ENCODE results near the gene HEXIM2.
A peak's percentile ranks its signal among the peaks of the same experiment; 100 is the strongest.

Gene HEXIM2

DNA sequence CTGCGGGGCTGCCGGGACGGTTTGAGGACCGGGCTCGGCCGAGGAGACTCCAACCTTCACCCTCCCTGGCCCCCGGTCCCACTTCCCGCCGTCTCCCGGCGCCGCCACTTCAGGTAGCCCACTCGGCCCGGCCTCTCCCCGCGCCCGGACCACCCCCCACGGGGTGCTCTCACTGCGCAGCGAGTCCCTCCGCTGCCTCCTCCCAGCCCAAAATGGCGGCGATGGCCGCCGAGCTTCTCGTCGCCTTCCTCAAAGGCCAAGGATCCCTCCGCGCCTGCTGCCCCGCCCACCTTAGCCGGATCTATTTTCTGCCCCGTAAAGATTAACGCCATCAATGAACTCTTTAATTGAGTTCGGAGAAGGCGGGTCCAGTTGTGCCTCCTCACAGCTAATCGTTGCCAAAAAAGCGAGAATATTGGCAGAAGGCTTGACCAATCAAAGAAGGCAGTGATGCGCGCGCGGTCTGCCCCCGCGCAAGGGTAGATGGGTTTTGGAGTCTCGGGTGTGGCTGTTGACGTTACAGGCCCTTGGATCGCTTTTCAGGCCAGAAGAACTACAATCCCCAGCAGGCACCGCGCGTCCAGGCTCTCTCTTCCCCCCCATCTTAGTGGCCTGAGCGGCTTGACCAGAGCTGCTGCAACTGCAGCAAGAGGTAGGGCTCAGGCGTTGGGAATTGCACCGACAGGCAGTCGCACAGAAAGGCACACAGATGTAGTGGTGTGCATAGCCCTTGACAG lies at the start of gene HEXIM2 (continued):
- TF ChIP-seq, protein P1, sequence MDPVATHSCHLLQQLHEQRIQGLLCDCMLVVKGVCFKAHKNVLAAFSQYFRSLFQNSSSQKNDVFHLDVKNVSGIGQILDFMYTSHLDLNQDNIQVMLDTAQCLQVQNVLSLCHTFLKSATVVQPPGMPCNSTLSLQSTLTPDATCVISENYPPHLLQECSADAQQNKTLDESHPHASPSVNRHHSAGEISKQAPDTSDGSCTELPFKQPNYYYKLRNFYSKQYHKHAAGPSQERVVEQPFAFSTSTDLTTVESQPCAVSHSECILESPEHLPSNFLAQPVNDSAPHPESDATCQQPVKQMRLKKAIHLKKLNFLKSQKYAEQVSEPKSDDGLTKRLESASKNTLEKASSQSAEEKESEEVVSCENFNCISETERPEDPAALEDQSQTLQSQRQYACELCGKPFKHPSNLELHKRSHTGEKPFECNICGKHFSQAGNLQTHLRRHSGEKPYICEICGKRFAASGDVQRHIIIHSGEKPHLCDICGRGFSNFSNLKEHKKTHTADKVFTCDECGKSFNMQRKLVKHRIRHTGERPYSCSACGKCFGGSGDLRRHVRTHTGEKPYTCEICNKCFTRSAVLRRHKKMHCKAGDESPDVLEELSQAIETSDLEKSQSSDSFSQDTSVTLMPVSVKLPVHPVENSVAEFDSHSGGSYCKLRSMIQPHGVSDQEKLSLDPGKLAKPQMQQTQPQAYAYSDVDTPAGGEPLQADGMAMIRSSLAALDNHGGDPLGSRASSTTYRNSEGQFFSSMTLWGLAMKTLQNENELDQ (tag by site-specific recombination; IDR thresholded peaks at IDR 0.05; ENCODE audit: low read depth), result no peak
- TF ChIP-seq HOXC10 (CRISPR knock-in tag; IDR thresholded peaks at IDR 0.05) (no peak), ZNF391 (tag by site-specific recombination; IDR thresholded peaks at IDR 0.05; ENCODE audit: borderline replicate concordance, low read depth) (peak; percentile 96; the same call in 1 of the 2 replicates), ZNF843 (tag by site-specific recombination; IDR thresholded peaks at IDR 0.05) (peak; percentile 47; the same call in 1 of the 2 replicates), ZBTB48 (tag by site-specific recombination; IDR thresholded peaks at IDR 0.05) (no peak), ZNF530 (tag by site-specific recombination; IDR thresholded peaks at IDR 0.05; ENCODE audit: low read depth) (no peak), ZNF350 (tag by site-specific recombination; IDR thresholded peaks at IDR 0.05) (no peak), OVOL3 (tag by site-specific recombination; IDR thresholded peaks at IDR 0.05) (no peak), EGR2 (tag by site-specific recombination; IDR thresholded peaks at IDR 0.05; ENCODE audit: low read depth) (peak; percentile 43; the same call in 1 of the 2 replicates), ZNF549 (tag by site-specific recombination; IDR thresholded peaks at IDR 0.05) (no peak), SETDB1 (IDR thresholded peaks at IDR 0.05; ENCODE audit: insufficient read length, low read length) (no peak), ZNF768 (tag by site-specific recombination; IDR thresholded peaks at IDR 0.05) (no peak; the same call in 1 of the 2 replicates), ZNF529 (tag by site-specific recombination; IDR thresholded peaks at IDR 0.05; ENCODE audit: insufficient replicate concordance) (no peak), ZNF707 (tag by site-specific recombination; IDR thresholded peaks at IDR 0.05) (no peak), ZNF19 (tag by site-specific recombination; IDR thresholded peaks at IDR 0.05; ENCODE audit: low read depth) (no peak), ZNF2 (tag by site-specific recombination; IDR thresholded peaks at IDR 0.05) (peak; percentile 94), ZNF510 (tag by site-specific recombination; IDR thresholded peaks at IDR 0.05; ENCODE audit: insufficient replicate concordance) (no peak), SCRT2 (tag by site-specific recombination; IDR thresholded peaks at IDR 0.05) (no peak), IKZF3 (tag by site-specific recombination; IDR thresholded peaks at IDR 0.05) (no peak), BCL11B (tag by site-specific recombination; IDR thresholded peaks at IDR 0.05; ENCODE audit: low read depth) (peak; percentile 82; the same call in 1 of the 2 replicates), ZNF433 (tag by site-specific recombination; IDR thresholded peaks at IDR 0.05; ENCODE audit: low read depth) (no peak), KLF1 (tag by site-specific recombination; IDR thresholded peaks at IDR 0.05) (peak; percentile 64; the same call in 1 of the 2 replicates), MEIS1 (CRISPR knock-in tag; IDR thresholded peaks at IDR 0.05; ENCODE audit: borderline replicate concordance) (no peak)
- TF ChIP-seq, protein P2, sequence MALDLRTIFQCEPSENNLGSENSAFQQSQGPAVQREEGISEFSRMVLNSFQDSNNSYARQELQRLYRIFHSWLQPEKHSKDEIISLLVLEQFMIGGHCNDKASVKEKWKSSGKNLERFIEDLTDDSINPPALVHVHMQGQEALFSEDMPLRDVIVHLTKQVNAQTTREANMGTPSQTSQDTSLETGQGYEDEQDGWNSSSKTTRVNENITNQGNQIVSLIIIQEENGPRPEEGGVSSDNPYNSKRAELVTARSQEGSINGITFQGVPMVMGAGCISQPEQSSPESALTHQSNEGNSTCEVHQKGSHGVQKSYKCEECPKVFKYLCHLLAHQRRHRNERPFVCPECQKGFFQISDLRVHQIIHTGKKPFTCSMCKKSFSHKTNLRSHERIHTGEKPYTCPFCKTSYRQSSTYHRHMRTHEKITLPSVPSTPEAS (tag by site-specific recombination; IDR thresholded peaks at IDR 0.05), result peak; percentile 57; the same call in 1 of the 2 replicates
- TF ChIP-seq, protein P3, sequence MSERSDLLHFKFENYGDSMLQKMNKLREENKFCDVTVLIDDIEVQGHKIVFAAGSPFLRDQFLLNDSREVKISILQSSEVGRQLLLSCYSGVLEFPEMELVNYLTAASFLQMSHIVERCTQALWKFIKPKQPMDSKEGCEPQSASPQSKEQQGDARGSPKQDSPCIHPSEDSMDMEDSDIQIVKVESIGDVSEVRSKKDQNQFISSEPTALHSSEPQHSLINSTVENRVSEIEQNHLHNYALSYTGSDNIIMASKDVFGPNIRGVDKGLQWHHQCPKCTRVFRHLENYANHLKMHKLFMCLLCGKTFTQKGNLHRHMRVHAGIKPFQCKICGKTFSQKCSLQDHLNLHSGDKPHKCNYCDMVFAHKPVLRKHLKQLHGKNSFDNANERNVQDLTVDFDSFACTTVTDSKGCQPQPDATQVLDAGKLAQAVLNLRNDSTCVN (tag by site-specific recombination; optimal IDR thresholded peaks at IDR 0.05), result peak; percentile 51
- TF ChIP-seq, protein P4, sequence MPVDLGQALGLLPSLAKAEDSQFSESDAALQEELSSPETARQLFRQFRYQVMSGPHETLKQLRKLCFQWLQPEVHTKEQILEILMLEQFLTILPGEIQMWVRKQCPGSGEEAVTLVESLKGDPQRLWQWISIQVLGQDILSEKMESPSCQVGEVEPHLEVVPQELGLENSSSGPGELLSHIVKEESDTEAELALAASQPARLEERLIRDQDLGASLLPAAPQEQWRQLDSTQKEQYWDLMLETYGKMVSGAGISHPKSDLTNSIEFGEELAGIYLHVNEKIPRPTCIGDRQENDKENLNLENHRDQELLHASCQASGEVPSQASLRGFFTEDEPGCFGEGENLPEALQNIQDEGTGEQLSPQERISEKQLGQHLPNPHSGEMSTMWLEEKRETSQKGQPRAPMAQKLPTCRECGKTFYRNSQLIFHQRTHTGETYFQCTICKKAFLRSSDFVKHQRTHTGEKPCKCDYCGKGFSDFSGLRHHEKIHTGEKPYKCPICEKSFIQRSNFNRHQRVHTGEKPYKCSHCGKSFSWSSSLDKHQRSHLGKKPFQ (tag by site-specific recombination; IDR thresholded peaks at IDR 0.05), result peak; percentile 74
- TF ChIP-seq, protein P5, sequence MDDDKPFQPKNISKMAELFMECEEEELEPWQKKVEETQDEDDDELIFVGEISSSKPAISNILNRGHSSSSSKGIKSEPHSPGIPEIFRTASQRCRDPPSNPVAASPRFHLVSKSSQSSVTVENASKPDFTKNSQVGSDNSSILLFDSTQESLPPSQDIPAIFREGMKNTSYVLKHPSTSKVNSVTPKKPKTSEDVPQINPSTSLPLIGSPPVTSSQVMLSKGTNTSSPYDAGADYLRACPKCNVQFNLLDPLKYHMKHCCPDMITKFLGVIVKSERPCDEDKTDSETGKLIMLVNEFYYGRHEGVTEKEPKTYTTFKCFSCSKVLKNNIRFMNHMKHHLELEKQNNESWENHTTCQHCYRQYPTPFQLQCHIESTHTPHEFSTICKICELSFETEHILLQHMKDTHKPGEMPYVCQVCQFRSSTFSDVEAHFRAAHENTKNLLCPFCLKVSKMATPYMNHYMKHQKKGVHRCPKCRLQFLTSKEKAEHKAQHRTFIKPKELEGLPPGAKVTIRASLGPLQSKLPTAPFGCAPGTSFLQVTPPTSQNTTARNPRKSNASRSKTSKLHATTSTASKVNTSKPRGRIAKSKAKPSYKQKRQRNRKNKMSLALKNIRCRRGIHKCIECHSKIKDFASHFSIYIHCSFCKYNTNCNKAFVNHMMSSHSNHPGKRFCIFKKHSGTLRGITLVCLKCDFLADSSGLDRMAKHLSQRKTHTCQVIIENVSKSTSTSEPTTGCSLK (tag by site-specific recombination; IDR thresholded peaks at IDR 0.05), result no peak
- TF ChIP-seq, protein P6, sequence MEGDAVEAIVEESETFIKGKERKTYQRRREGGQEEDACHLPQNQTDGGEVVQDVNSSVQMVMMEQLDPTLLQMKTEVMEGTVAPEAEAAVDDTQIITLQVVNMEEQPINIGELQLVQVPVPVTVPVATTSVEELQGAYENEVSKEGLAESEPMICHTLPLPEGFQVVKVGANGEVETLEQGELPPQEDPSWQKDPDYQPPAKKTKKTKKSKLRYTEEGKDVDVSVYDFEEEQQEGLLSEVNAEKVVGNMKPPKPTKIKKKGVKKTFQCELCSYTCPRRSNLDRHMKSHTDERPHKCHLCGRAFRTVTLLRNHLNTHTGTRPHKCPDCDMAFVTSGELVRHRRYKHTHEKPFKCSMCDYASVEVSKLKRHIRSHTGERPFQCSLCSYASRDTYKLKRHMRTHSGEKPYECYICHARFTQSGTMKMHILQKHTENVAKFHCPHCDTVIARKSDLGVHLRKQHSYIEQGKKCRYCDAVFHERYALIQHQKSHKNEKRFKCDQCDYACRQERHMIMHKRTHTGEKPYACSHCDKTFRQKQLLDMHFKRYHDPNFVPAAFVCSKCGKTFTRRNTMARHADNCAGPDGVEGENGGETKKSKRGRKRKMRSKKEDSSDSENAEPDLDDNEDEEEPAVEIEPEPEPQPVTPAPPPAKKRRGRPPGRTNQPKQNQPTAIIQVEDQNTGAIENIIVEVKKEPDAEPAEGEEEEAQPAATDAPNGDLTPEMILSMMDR (tag by site-specific recombination; IDR thresholded peaks at IDR 0.05), result no peak

Data from HEK293 (cell line).